C4-2B (cell line): Measurements from ENCODE around the gene PLXNA4.

ENCODE experiments used
- H3K27ac ChIP-seq: fragments of 450-650 bp; 2 replicates; pipeline ENCODE4 v1.5.1; 2017
- CTCF ChIP-seq: fragments of 450-650 bp; conservative IDR thresholded peaks from 2 replicates; pipeline ENCODE4 v1.5.1; 2017; ENCODE audit warnings: mild to moderate bottlenecking
- ZFX ChIP-seq: fragments of 450-650 bp; IDR thresholded peaks from 2 replicates; pipeline ENCODE4 v1.6.1; 2017

The PLXNA4 gene

GRCh38 chr7:132347858-132348257, 228.4 kb downstream of the PLXNA4 start:
- H3K27ac ChIP-seq: no peak overlapping the region
- TF ChIP-seq CTCF (no peak), ZFX (no peak)

- TF ChIP-seq CTCF: no peak
- no peak for TF ChIP-seq ZFX
Observed at GRCh38 chr7:132347123-132347522, 229.1 kb downstream of the PLXNA4 start.

GRCh38 chr7:132345543-132346129, 230.6 kb downstream of the PLXNA4 start:
- no peak for TF ChIP-seq CTCF
- no peak for TF ChIP-seq ZFX
- H3K27ac ChIP-seq: no peak overlapping the region

More at GRCh38 chr7:132347123-132347522, 229.1 kb downstream of the PLXNA4 start:
- H3K27ac ChIP-seq: no peak overlapping the region

GRCh38 chr7:132345030-132345429, 231.2 kb downstream of the PLXNA4 start:
- TF ChIP-seq CTCF (no peak), ZFX (no peak)
- H3K27ac ChIP-seq: no peak overlapping the region

- TF ChIP-seq ZFX (no peak), CTCF (no peak)
- no peak overlapping the region for H3K27ac ChIP-seq
Observed at GRCh38 chr7:132343199-132343598, 233.1 kb downstream of the PLXNA4 start.

- H3K27ac ChIP-seq: no peak overlapping the region
- TF ChIP-seq ZFX (no peak), CTCF (no peak)
Observed at GRCh38 chr7:132337450-132338080, 238.7 kb downstream of the PLXNA4 start.

GRCh38 chr7:132336797-132337196, 239.5 kb downstream of the PLXNA4 start:
- H3K27ac ChIP-seq: no peak overlapping the region
- TF ChIP-seq ZFX: no peak
- no peak for TF ChIP-seq CTCF
